Neural cell (in vitro differentiated cells): ENCODE measurements around the gene HNF1B.
A peak's percentile ranks its signal among the peaks of the same experiment; 100 is the strongest.

Experiments used
- CTCF ChIP-seq: fragments of 450-650 bp; IDR thresholded peaks from 2 replicates; pipeline ENCODE4 v1.5.1; 2014; ENCODE audit warnings: antibody characterized with exemption, mild to moderate bottlenecking, moderate library complexity; ENCODE audit not compliant: poor library complexity, severe bottlenecking
- POLR2AphosphoS5 ChIP-seq: IDR thresholded peaks from 2 replicates; pipeline ENCODE4 v1.6.1; 2012

- TF ChIP-seq CTCF (no peak), POLR2AphosphoS5 (peak; percentile 60)
These were observed 3.3 kb downstream of the HNF1B start for GRCh38 chr17:37741341-37742115.
